ENCODE results near the gene IGSF22. TPM values are rescaled to one million over a fixed set of nuclear protein-coding genes. Genes with fewer than 3 reads are reported as not detected.

Gene IGSF22
- total and polyA plus RNA-seq, 2 of the 13 experiments (the other 11 are each of a cell fraction or from before 2014, with no cell fraction given): not detected

DNA sequence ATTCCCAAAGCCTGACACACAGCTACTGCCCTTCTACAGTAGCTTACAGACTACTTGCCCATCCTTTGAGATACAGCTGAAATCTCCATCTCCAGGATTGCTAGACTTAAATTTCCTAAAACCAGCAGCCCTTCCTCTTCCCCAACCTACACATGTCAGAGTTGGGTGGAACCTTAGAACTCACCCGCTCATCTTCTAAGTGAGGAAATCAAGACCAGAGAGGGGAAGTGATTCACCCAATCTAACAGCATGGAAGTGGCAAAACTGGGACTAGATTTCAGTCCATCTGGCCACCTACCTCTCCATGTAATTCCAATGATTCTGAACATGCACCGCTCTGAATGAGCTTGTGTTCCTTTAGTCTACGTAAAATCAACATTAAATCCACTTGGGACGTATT is 28.4 kb downstream of the IGSF22 start:
- Histone ChIP-seq H3K4me3 (replicated peaks in 1 of 3; ENCODE audit: insufficient read depth in 1 of 3, low read depth in 2 of 3, low read length in 3 of 3) (no peak overlapping the region), H3K79me2 (ENCODE audit: insufficient read depth, low read length) (no peaks in the 10 kb centered on the region), H3K27ac (ENCODE audit: extremely low read length, insufficient read depth, low read length) (no peak overlapping the region), H2AFZ (ENCODE audit: low read length) (no peak overlapping the region), H3K9me3 (ENCODE audit: low read length) (no peaks in the 10 kb centered on the region), H3K36me3 (replicated peaks in 1 of 2; ENCODE audit: control insufficient read depth in 1 of 2, insufficient read depth in 2 of 2, low read length in 2 of 2) (no peaks in the 10 kb centered on the region), H3K4me1 (ENCODE audit: insufficient read depth, low read length) (peaks cover 16% of the 10 kb centered on the region), H3K4me2 (ENCODE audit: low read depth, low read length) (no peak overlapping the region), H3K9ac (ENCODE audit: insufficient read depth, low read depth, low read length) (no peak overlapping the region), H3K27me3 (ENCODE audit: control insufficient read depth in 1 of 2, insufficient read depth in 2 of 2, low read length in 2 of 2) (peaks cover 2 to 36% of the 10 kb centered on the region in 2 experiments; a peak in 2 of 5 replicates), H4K20me1 (ENCODE audit: insufficient read depth, low read length) (no peaks in the 10 kb centered on the region)
- no TSS peak for BruUV-seq (replicated peaks)
- ChIA-PET CTCF (ENCODE audit: low intra/inter-chr PET ratio, low total read pairs) (no interaction called here), POLR2A (interaction anchor here (1.8 kb wide), 1 partner anchor 63 kb away, joined by 5 read pairs; the partner anchor contains the start of gene SPTY2D1)
- TF ChIP-seq ZFP1 (CRISPR knock-in tag; IDR thresholded peaks at IDR 0.05) (no peak), KDM6A (CRISPR knock-in tag; IDR thresholded peaks at IDR 0.05; ENCODE audit: low read depth) (no peak), ZNF101 (CRISPR knock-in tag; IDR thresholded peaks at IDR 0.05; ENCODE audit: borderline replicate concordance, low read depth) (no peak), CBFB (CRISPR knock-in tag; IDR thresholded peaks at IDR 0.05) (no peak), CCDC6 (CRISPR knock-in tag; IDR thresholded peaks at IDR 0.05) (no peak), BRD4 (CRISPR knock-in tag; IDR thresholded peaks at IDR 0.05) (no peak)
- TF ChIP-seq, protein P1, sequence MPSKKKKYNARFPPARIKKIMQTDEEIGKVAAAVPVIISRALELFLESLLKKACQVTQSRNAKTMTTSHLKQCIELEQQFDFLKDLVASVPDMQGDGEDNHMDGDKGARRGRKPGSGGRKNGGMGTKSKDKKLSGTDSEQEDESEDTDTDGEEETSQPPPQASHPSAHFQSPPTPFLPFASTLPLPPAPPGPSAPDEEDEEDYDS (CRISPR knock-in tag; IDR thresholded peaks at IDR 0.05): no peak
- TF ChIP-seq, protein P2, sequence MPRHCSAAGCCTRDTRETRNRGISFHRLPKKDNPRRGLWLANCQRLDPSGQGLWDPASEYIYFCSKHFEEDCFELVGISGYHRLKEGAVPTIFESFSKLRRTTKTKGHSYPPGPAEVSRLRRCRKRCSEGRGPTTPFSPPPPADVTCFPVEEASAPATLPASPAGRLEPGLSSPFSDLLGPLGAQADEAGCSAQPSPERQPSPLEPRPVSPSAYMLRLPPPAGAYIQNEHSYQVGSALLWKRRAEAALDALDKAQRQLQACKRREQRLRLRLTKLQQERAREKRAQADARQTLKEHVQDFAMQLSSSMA (CRISPR knock-in tag; IDR thresholded peaks at IDR 0.05): no peak
- TF ChIP-seq, protein P3, sequence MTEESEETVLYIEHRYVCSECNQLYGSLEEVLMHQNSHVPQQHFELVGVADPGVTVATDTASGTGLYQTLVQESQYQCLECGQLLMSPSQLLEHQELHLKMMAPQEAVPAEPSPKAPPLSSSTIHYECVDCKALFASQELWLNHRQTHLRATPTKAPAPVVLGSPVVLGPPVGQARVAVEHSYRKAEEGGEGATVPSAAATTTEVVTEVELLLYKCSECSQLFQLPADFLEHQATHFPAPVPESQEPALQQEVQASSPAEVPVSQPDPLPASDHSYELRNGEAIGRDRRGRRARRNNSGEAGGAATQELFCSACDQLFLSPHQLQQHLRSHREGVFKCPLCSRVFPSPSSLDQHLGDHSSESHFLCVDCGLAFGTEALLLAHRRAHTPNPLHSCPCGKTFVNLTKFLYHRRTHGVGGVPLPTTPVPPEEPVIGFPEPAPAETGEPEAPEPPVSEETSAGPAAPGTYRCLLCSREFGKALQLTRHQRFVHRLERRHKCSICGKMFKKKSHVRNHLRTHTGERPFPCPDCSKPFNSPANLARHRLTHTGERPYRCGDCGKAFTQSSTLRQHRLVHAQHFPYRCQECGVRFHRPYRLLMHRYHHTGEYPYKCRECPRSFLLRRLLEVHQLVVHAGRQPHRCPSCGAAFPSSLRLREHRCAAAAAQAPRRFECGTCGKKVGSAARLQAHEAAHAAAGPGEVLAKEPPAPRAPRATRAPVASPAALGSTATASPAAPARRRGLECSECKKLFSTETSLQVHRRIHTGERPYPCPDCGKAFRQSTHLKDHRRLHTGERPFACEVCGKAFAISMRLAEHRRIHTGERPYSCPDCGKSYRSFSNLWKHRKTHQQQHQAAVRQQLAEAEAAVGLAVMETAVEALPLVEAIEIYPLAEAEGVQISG (CRISPR knock-in tag; IDR thresholded peaks at IDR 0.05): no peak
- TF ChIP-seq, protein P4, sequence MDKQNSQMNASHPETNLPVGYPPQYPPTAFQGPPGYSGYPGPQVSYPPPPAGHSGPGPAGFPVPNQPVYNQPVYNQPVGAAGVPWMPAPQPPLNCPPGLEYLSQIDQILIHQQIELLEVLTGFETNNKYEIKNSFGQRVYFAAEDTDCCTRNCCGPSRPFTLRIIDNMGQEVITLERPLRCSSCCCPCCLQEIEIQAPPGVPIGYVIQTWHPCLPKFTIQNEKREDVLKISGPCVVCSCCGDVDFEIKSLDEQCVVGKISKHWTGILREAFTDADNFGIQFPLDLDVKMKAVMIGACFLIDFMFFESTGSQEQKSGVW (CRISPR knock-in tag; IDR thresholded peaks at IDR 0.05; ENCODE audit: borderline replicate concordance): no peak
- no peak for FAIRE-seq
- intact Hi-C loops (cut with micrococcal nuclease; ENCODE audit: unreplicated experiment): no loop called here
- in situ Hi-C loops (cut with HindIII; ENCODE audit: extremely low pct_ligation_motif_present, low pct_unique_long_range_greater_than_20kb): no loop called here
- DNase-seq (ENCODE audit: low spot score): no peak
- ATAC-seq: no peak
- WGBS (ENCODE audit: low lambda C conversion rate): 92% methylated on average over 4 of the region's 4 CpGs

Data from HepG2 (cell line).